Endodermal cell (in vitro differentiated cells): ENCODE measurements around the gene FUT8. TPM values are rescaled to one million over a fixed set of nuclear protein-coding genes. Genes with fewer than 3 reads are reported as not detected.

ENCODE experiments used
- DNase-seq: peaks from one replicate; pipeline ENCODE4 v3.0.0-alpha.2; 2017
- H3K27ac ChIP-seq: 2 replicates; pipeline ENCODE4 v1.5.1; 2013; ENCODE audit warnings: mild to moderate bottlenecking, low read depth, low read length, moderate library complexity
- H3K27me3 ChIP-seq: 2 replicates; pipeline ENCODE4 v1.6.1; 2013; ENCODE audit warnings: mild to moderate bottlenecking, low read length, moderate library complexity; ENCODE audit not compliant: insufficient read depth, control insufficient read depth, poor library complexity, severe bottlenecking
- H3K36me3 ChIP-seq: 2 replicates; pipeline ENCODE4 v1.7.0; 2013; ENCODE audit warnings: mild to moderate bottlenecking, low read length, moderate library complexity; ENCODE audit not compliant: control insufficient read depth, insufficient read depth
- H3K4me1 ChIP-seq: one replicate; pipeline ENCODE4 v1.7.0; 2013; ENCODE audit warnings: low read length; ENCODE audit not compliant: control insufficient read depth, insufficient read depth
- H3K4me3 ChIP-seq: 2 replicates; pipeline ENCODE4 v1.5.1; 2013; ENCODE audit warnings: mild to moderate bottlenecking, low read length, moderate library complexity
- H3K9ac ChIP-seq: 2 replicates; pipeline ENCODE4 v1.6.1; 2013; ENCODE audit warnings: mild to moderate bottlenecking, low read length, moderate library complexity; ENCODE audit not compliant: poor library complexity, severe bottlenecking; ENCODE audit errors: extremely low read depth
- H3K9me3 ChIP-seq: 2 replicates; pipeline ENCODE4 v1.6.1; 2013; ENCODE audit warnings: mild to moderate bottlenecking, low read length, moderate library complexity; ENCODE audit not compliant: control insufficient read depth
- H3K27ac Mint-ChIP-seq: 2 replicates; pipeline ENCODE4 v1.8.0; 2020; ENCODE audit warnings: mixed read lengths
- H3K27me3 Mint-ChIP-seq: 2 replicates; pipeline ENCODE4 v1.8.0; 2021; ENCODE audit warnings: mild to moderate bottlenecking, mixed read lengths; ENCODE audit not compliant: insufficient read depth
- H3K36me3 Mint-ChIP-seq: 2 replicates; pipeline ENCODE4 v1.8.0; 2020; ENCODE audit warnings: low read depth, mixed read lengths
- H3K4me1 Mint-ChIP-seq: 2 replicates; pipeline ENCODE4 v1.8.0; 2020; ENCODE audit warnings: mixed read lengths
- H3K4me3 Mint-ChIP-seq: 2 replicates; pipeline ENCODE4 v1.8.0; 2020; ENCODE audit warnings: mild to moderate bottlenecking, moderate library complexity, mixed read lengths
- H3K9me3 Mint-ChIP-seq: 2 replicates; pipeline ENCODE4 v1.8.0; 2020; ENCODE audit warnings: mild to moderate bottlenecking, mixed read lengths
- WGBS, 2 experiments: methylation state at CpG; one replicate each; pipeline versions ENCODE4 v1.1.5 to v1.1.7; 2013; ENCODE audit warnings: missing lambda C conversion rate in 2 of 2, mixed read lengths in 1 of 2; ENCODE audit not compliant: insufficient coverage in 1 of 2, insufficient read length in 1 of 2; 5-methylcytosine and 5-hydroxymethylcytosine counted together
- total RNA-seq, 2 donors: library from RNA; stranded (reverse); fragmentation: NEBNext Ultra II Directional in 1 of 2; extraction: Animal tissue kit (Norgen Biotek cat#: 25700) in 1 of 2; gene quantifications; 2 replicates in 1 of 2; 3 replicates in 1 of 2; pipeline ENCODE4 v1.2.1, GENCODE V29; 2021
- TF ChIP-seq, protein P1 (sequence below): fragments of 200-600 bp; sonication (generic); conservative IDR thresholded peaks from 2 replicates; pipeline ENCODE4 v1.5.0; 2021; ENCODE audit warnings: antibody characterized with exemption, mild to moderate bottlenecking

Gene FUT8
- total RNA-seq, 2 donors from 2014 or later: 63.9 to 76.9 TPM

DNA sequence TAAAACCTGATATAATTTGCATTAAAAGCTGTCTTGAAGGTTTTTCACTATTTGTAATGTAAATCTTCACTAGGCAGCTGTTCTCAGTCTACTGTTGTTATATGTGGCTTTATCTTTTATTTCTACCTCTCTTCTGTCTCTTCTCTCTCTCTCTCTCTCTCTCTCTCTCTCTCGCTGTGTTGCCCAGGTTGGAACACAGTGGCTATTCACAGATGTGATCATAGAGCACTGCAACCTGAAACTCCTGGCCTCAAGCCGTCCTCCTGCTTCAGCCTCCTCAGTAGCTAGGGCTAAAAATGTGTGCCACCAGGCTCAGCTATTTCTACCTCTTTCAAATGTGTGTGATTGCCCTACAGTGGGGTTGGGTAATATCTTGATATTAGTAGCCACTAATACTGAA, 21.1 kb downstream of the FUT8 start:
- no peaks in the 10 kb centered on the region for H3K27me3 Mint-ChIP-seq
- no peak overlapping the region for H3K9ac ChIP-seq
- H3K9me3 ChIP-seq: peaks cover 17% of the 10 kb centered on the region
- TF ChIP-seq, protein P1, sequence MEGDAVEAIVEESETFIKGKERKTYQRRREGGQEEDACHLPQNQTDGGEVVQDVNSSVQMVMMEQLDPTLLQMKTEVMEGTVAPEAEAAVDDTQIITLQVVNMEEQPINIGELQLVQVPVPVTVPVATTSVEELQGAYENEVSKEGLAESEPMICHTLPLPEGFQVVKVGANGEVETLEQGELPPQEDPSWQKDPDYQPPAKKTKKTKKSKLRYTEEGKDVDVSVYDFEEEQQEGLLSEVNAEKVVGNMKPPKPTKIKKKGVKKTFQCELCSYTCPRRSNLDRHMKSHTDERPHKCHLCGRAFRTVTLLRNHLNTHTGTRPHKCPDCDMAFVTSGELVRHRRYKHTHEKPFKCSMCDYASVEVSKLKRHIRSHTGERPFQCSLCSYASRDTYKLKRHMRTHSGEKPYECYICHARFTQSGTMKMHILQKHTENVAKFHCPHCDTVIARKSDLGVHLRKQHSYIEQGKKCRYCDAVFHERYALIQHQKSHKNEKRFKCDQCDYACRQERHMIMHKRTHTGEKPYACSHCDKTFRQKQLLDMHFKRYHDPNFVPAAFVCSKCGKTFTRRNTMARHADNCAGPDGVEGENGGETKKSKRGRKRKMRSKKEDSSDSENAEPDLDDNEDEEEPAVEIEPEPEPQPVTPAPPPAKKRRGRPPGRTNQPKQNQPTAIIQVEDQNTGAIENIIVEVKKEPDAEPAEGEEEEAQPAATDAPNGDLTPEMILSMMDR: no peak
- WGBS, 2 experiments: 60 to 83% methylated on average over 1 to 2 of the region's 2 CpGs
- H3K4me1 Mint-ChIP-seq: peaks cover 39% of the 10 kb centered on the region
- no peaks in the 10 kb centered on the region for H3K27me3 ChIP-seq
- no peak overlapping the region for H3K27ac Mint-ChIP-seq
- peaks cover 9% of the 10 kb centered on the region for H3K36me3 Mint-ChIP-seq
- no peak overlapping the region for H3K4me3 Mint-ChIP-seq
- H3K4me1 ChIP-seq: peaks cover 9% of the 10 kb centered on the region
- H3K27ac ChIP-seq: no peak overlapping the region
- peak overlapping the region; percentile 13 for H3K4me3 ChIP-seq
- peaks cover 12% of the 10 kb centered on the region for H3K36me3 ChIP-seq
- peaks cover 15% of the 10 kb centered on the region for H3K9me3 Mint-ChIP-seq
- no peak for DNase-seq

DNA sequence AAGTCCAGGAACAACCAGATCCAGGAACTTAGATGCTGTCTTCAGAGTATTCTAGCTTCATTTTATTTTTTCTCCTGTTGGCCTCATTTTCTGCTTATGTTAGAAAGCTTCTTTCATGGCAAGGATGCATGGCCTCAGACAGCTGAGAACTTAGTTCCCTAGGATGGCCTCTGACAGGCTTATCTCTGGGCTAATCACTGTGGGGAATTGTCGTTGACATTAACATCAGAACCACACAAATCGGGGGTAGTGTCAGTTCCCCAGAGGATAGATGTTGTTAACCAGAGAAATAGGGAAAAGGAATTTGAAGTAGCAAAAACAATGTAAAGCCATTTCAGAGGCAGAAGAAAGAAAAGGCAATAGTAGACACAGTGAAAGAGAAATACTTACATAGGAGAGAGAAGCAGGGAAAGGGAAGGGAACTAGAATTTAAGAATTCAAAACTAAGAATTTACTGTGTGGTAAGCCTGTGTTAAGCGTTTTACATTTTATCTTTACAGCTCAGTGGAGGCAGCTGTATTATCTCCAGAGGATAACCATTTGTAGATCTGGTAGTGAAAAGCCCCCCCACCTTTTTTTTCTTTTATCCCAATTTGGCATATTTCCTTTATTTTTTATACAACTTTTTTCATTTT, 21.8 kb downstream of the FUT8 start:
- Histone ChIP-seq H3K9me3 (peaks cover 17% of the 10 kb centered on the region), H3K27ac (no peak overlapping the region), H3K4me3 (peak overlapping the region; percentile 13), H3K9ac (no peak overlapping the region), H3K36me3 (peaks cover 12% of the 10 kb centered on the region), H3K27me3 (no peaks in the 10 kb centered on the region), H3K4me1 (peaks cover 9% of the 10 kb centered on the region)
- H3K4me1 Mint-ChIP-seq: peaks cover 40% of the 10 kb centered on the region
- TF ChIP-seq, protein P1: no peak
- 37 to 60% methylated on average over 1 to 3 of the region's 3 CpGs for WGBS, 2 experiments
- no peak overlapping the region for H3K4me3 Mint-ChIP-seq
- H3K27ac Mint-ChIP-seq: no peak overlapping the region
- peak; percentile 49 for DNase-seq
- H3K9me3 Mint-ChIP-seq: peaks cover 15% of the 10 kb centered on the region
- H3K36me3 Mint-ChIP-seq: peaks cover 9% of the 10 kb centered on the region
- H3K27me3 Mint-ChIP-seq: no peaks in the 10 kb centered on the region

DNA sequence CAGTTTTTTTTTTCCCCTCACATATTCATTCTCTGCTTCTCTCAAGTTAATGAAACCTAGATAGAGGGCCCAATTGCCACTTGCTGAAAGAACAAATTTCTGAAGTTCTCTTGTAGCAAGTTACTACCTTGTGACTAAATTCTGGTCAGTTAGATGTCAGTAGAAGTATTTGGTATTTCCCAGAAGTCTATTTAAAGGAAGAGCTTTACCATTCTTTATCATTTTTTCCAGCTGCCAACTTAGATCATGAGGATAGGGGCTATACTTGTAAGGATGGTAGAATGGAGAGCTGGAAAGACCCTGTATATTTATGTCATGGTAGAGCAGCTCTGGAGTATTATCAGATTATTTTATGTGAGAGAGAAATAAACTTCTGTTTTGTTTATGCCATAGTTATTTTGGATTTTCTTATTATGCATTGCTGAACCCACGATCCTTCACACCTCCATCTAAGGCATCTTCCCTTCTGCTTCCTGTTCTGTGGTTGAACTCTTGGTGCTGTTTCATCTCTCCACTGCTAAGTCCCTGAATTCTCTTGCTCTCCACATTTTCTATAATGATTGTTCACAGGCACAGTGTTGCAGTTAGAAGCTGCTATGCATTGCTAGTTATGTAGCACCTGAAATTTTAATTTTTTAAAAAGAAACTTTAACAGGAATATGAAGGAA, 25.9 kb downstream of the FUT8 start:
- H3K4me1 Mint-ChIP-seq: peaks cover 28% of the 10 kb centered on the region
- Histone ChIP-seq H3K9me3 (peaks cover 17% of the 10 kb centered on the region), H3K9ac (no peak overlapping the region), H3K36me3 (peaks cover 12% of the 10 kb centered on the region), H3K27ac (no peak overlapping the region), H3K4me3 (no peak overlapping the region), H3K4me1 (peaks cover 5% of the 10 kb centered on the region), H3K27me3 (no peaks in the 10 kb centered on the region)
- DNase-seq: no peak
- H3K27me3 Mint-ChIP-seq: no peaks in the 10 kb centered on the region
- TF ChIP-seq, protein P1: no peak
- H3K27ac Mint-ChIP-seq: no peak overlapping the region
- 92 to 100% methylated on average over 1 of the region's 1 CpG for WGBS, 2 experiments
- H3K9me3 Mint-ChIP-seq: peaks cover 19% of the 10 kb centered on the region
- H3K4me3 Mint-ChIP-seq: no peak overlapping the region
- peaks cover 9% of the 10 kb centered on the region for H3K36me3 Mint-ChIP-seq
